DOHH2 (cell line): ENCODE data around the gene PEA15.
A peak's percentile ranks its signal among the peaks of the same experiment; 100 is the strongest.

ENCODE experiments used
- H3F3A ChIP-seq: fragments of 200-600 bp; sonication (generic), shearing (Covaris generic); 2 replicates; pipeline ENCODE4 v1.6.0; 2016; ENCODE audit warnings: antibody characterized with exemption, mild to moderate bottlenecking; ENCODE audit not compliant: control insufficient read depth, insufficient read depth
- H3K27ac ChIP-seq: fragments of 200-600 bp; sonication (generic); 2 replicates; pipeline ENCODE4 v1.5.1; 2014; ENCODE audit warnings: low read depth, mild to moderate bottlenecking, low read length, moderate library complexity
- H3K27me3 ChIP-seq: fragments of 200-600 bp; sonication (generic); 2 replicates; pipeline ENCODE4 v1.6.1; 2014; ENCODE audit warnings: mild to moderate bottlenecking, low read length, mixed read lengths; ENCODE audit not compliant: control insufficient read depth
- H3K36me3 ChIP-seq: fragments of 200-600 bp; sonication (generic); 2 replicates; pipeline ENCODE4 v1.6.1; 2014; ENCODE audit warnings: mild to moderate bottlenecking, low read length, moderate library complexity, mixed read lengths; ENCODE audit not compliant: control insufficient read depth
- H3K4me1 ChIP-seq: fragments of 200-600 bp; sonication (generic); 2 replicates; pipeline ENCODE4 v1.6.1; 2014; ENCODE audit warnings: mild to moderate bottlenecking, low read length, mixed read lengths; ENCODE audit not compliant: control insufficient read depth
- H3K4me2 ChIP-seq: fragments of 200-600 bp; sonication (generic); 2 replicates; pipeline ENCODE4 v1.6.0; 2014; ENCODE audit warnings: mild to moderate bottlenecking, low read length, moderate library complexity
- H3K4me3 ChIP-seq: fragments of 200-600 bp; sonication (generic); 2 replicates; pipeline ENCODE4 v1.5.1; 2014; ENCODE audit warnings: mild to moderate bottlenecking, low read length, mixed read lengths
- H3K79me2 ChIP-seq: fragments of 200-600 bp; sonication (generic); 2 replicates; pipeline ENCODE4 v1.6.1; 2014; ENCODE audit warnings: mild to moderate bottlenecking, low read length, mixed read lengths; ENCODE audit not compliant: control insufficient read depth
- H3K9me2 ChIP-seq: fragments of 200-600 bp; sonication (generic); replicated peaks from 2 replicates; pipeline ENCODE4 v1.6.1; 2014; ENCODE audit warnings: mild to moderate bottlenecking, low read length, mixed read lengths; ENCODE audit not compliant: control insufficient read depth
- H3K9me3 ChIP-seq: fragments of 200-600 bp; sonication (generic); 2 replicates; pipeline ENCODE4 v1.6.1; 2014; ENCODE audit warnings: antibody characterized with exemption, low read length, mixed read lengths; ENCODE audit not compliant: control insufficient read depth, insufficient read depth
- H4K20me1 ChIP-seq: fragments of 200-600 bp; sonication (generic); 2 replicates; pipeline ENCODE4 v1.6.0; 2014; ENCODE audit warnings: low read depth, mild to moderate bottlenecking, antibody characterized with exemption, low read length, moderate library complexity; ENCODE audit not compliant: control insufficient read depth, insufficient read depth
- EZH2phosphoT487 ChIP-seq: fragments of 200-600 bp; sonication (generic); IDR thresholded peaks from 2 replicates; pipeline ENCODE4 v1.6.1; 2017; ENCODE audit warnings: borderline replicate concordance, mild to moderate bottlenecking, antibody characterized with exemption, low read length, moderate library complexity, mixed read lengths
- TF ChIP-seq, protein P1 (sequence below): fragments of 200-600 bp; sonication (generic); IDR thresholded peaks from one replicate; pipeline ENCODE4 v1.5.1; 2014; ENCODE audit warnings: antibody characterized with exemption, mild to moderate bottlenecking, low read depth, low read length; ENCODE audit not compliant: poor library complexity, severe bottlenecking

The PEA15 gene

DNA sequence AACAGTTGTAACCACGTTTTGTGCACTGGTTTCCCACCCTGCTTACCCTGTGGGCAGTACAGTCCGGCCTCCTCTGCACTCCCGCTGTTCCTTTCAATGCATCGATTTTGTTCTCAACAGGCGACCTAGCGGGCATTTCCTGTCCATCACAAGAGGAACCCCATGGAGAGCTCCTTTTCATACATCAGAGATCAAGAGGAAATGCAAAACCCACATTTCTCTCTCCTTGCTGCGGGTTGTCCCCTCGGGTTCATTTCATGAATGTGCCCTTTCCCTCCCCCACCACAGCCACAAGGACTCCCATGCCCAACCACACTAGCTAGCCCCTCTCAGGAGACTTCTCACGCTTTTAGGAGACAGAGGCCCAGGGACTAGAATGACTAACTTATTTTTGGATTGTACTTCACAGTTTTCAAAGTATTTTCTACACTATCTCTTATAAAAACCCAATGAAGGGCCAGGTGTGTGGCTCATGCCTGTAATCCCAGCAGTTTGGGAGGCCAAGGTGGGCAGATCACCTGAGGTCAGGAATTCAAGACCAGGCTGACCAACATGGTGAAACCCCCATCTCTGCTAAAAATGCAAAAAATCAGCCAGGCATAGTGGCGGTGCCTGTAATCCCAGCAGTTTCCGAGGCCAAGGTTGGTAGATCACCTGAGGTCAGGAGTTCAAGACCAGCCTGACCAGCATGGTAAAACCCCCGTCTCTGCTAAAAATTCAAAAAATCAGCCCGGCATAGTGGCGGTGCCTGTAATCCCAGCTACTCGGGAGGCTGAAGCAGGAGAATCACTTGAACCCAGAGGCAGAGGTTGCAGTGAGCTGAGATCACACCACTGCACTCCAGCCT lies 35.4 kb upstream of the PEA15 start:
- Histone ChIP-seq H3K27me3 (peaks cover 21% of the 10 kb centered on the region; the same call in 1 of the 2 replicates), H3K27ac (no peak overlapping the region)
- TF ChIP-seq EZH2phosphoT487: no peak
- TF ChIP-seq, protein P1, sequence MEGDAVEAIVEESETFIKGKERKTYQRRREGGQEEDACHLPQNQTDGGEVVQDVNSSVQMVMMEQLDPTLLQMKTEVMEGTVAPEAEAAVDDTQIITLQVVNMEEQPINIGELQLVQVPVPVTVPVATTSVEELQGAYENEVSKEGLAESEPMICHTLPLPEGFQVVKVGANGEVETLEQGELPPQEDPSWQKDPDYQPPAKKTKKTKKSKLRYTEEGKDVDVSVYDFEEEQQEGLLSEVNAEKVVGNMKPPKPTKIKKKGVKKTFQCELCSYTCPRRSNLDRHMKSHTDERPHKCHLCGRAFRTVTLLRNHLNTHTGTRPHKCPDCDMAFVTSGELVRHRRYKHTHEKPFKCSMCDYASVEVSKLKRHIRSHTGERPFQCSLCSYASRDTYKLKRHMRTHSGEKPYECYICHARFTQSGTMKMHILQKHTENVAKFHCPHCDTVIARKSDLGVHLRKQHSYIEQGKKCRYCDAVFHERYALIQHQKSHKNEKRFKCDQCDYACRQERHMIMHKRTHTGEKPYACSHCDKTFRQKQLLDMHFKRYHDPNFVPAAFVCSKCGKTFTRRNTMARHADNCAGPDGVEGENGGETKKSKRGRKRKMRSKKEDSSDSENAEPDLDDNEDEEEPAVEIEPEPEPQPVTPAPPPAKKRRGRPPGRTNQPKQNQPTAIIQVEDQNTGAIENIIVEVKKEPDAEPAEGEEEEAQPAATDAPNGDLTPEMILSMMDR: no peak

DNA sequence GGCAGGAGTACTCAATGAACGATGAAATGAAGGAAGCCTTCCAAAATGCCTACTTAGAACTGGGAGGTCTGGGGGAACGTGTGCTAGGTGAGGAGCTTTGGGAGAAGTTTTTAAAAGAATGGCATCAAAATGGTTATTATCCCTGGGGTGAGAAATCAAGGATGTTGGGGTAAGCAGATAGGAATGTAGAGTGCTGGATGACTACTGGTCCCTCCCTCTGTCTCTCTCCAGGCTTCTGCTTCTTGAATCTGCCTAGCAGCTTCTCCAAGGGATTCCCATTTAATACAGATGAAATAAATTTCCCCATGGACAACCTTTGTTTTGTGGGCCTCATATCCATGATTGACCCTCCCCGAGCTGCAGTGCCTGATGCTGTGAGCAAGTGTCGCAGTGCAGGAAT lies 33.8 kb upstream of the PEA15 start:
- H3F3A ChIP-seq: 0 out of 2 replicates have a peak, but pooled peaks cover 2% of the 10 kb centered on the region
- peaks cover 12% of the 10 kb centered on the region for H3K4me1 ChIP-seq
- no peak overlapping the region for H3K4me3 ChIP-seq
- H3K27ac ChIP-seq: no peak overlapping the region
- peaks cover 21% of the 10 kb centered on the region; the same call in 1 of the 2 replicates for H3K27me3 ChIP-seq
- H3K9me3 ChIP-seq: no peaks in the 10 kb centered on the region
- no peaks in the 10 kb centered on the region for H4K20me1 ChIP-seq
- no peaks in the 10 kb centered on the region for H3K9me2 ChIP-seq
- no peaks in the 10 kb centered on the region for H3K79me2 ChIP-seq
- TF ChIP-seq EZH2phosphoT487: no peak
- TF ChIP-seq, protein P1: no peak
- no peaks in the 10 kb centered on the region for H3K36me3 ChIP-seq
- no peak overlapping the region for H3K4me2 ChIP-seq

More for the DNA sequence above, 35.4 kb upstream of the PEA15 start:
- Histone ChIP-seq H3K9me3 (no peaks in the 10 kb centered on the region), H3K4me2 (peak overlapping the region; percentile 48), H3K9me2 (no peaks in the 10 kb centered on the region), H3F3A (0 out of 2 replicates have a peak, but pooled peaks cover 2% of the 10 kb centered on the region), H4K20me1 (no peaks in the 10 kb centered on the region), H3K36me3 (no peaks in the 10 kb centered on the region), H3K79me2 (no peaks in the 10 kb centered on the region), H3K4me3 (peak overlapping the region; percentile 31; the same call in 1 of the 2 replicates), H3K4me1 (peaks cover 12% of the 10 kb centered on the region)

DNA sequence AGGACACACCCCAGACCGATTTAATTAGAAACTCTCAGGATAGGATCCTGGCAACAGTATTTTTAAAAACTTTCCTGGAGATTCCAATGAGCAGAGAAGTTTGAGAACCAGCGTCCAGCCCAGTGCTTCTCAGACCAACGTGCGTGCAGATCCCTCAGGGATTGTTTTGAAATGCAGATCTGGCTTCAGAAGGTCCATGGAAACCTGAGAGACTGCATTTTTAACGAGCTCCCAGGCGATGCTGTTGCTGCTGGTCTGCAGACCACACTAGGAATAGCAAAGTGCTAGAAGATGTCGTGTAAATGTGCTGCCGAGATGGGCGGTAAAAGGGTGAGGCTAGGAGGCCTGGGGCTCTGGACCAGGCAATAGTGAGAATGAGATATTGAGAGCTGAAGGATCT lies 33.2 kb upstream of the PEA15 start:
- H4K20me1 ChIP-seq: no peaks in the 10 kb centered on the region
- no peaks in the 10 kb centered on the region for H3K9me2 ChIP-seq
- no peak overlapping the region for H3K27ac ChIP-seq
- H3K36me3 ChIP-seq: no peaks in the 10 kb centered on the region
- H3K4me3 ChIP-seq: no peak overlapping the region
- H3K9me3 ChIP-seq: no peaks in the 10 kb centered on the region
- peaks cover 12% of the 10 kb centered on the region for H3K4me1 ChIP-seq
- no peaks in the 10 kb centered on the region for H3K79me2 ChIP-seq
- 0 out of 2 replicates have a peak, but pooled peaks cover 2% of the 10 kb centered on the region for H3F3A ChIP-seq
- peaks cover 19% of the 10 kb centered on the region; the same call in 1 of the 2 replicates for H3K27me3 ChIP-seq
- TF ChIP-seq EZH2phosphoT487: no peak
- TF ChIP-seq, protein P1: no peak
- no peak overlapping the region for H3K4me2 ChIP-seq
